Mesodermal cell (in vitro differentiated cells): ENCODE results near the gene PIGC.

Experiments
- H3K27ac ChIP-seq: 2 replicates; pipeline ENCODE4 v1.7.0; 2013; ENCODE audit warnings: mild to moderate bottlenecking, low read depth, low read length, moderate library complexity; ENCODE audit not compliant: severe bottlenecking
- H3K36me3 ChIP-seq: 2 replicates; pipeline ENCODE4 v1.7.1; 2013; ENCODE audit warnings: mild to moderate bottlenecking, low read length, moderate library complexity; ENCODE audit not compliant: control insufficient read depth, insufficient read depth
- H3K4me1 ChIP-seq: one replicate; pipeline ENCODE4 v1.7.1; 2013; ENCODE audit warnings: mild to moderate bottlenecking, low read length; ENCODE audit not compliant: insufficient read depth, control insufficient read depth, poor library complexity, severe bottlenecking
- H3K4me3 ChIP-seq: 2 replicates; pipeline ENCODE4 v1.7.0; 2013; ENCODE audit warnings: low read length, control low read depth, mild to moderate bottlenecking; ENCODE audit not compliant: insufficient read depth, poor library complexity, severe bottlenecking; ENCODE audit errors: extremely low read depth
- H3K9me3 ChIP-seq: 2 replicates; pipeline ENCODE4 v1.7.1; 2013; ENCODE audit warnings: mild to moderate bottlenecking, low read length, moderate library complexity; ENCODE audit not compliant: control insufficient read depth
- WGBS, 2 experiments: methylation state at CpG; one replicate each; pipeline ENCODE4 v1.1.5; 2013; ENCODE audit warnings: missing lambda C conversion rate in 2 of 2; ENCODE audit not compliant: insufficient coverage in 2 of 2; 5-methylcytosine and 5-hydroxymethylcytosine counted together

The PIGC gene

DNA sequence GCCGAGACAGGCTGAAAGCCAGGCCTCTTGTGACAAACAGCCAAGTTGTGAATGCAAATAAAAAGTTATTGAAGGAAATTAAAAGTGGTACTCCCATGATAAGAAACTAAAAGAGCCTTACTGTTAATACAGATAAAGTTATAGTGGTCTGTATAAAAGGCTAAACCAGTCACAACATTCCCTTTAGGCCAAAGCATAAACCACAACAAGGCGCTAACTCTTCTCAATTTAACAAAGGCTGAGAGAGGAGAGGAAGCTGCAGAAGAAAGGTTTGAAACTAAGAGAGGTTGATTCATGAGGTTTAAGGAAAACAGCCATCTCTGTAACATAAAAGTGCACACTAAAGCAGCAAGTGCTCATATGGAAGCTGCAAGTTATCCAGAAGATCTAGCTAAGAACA, 12.7 kb downstream of the PIGC start:
- Histone ChIP-seq H3K36me3 (no peaks in the 10 kb centered on the region), H3K27ac (no peak overlapping the region), H3K4me1 (peaks cover 2% of the 10 kb centered on the region), H3K9me3 (no peaks in the 10 kb centered on the region), H3K4me3 (no peak overlapping the region)
- 100% methylated on average over 1 of the region's 2 CpGs; no CpG with 5 or more reads in 1 of the 2 experiments for WGBS, 2 experiments

DNA sequence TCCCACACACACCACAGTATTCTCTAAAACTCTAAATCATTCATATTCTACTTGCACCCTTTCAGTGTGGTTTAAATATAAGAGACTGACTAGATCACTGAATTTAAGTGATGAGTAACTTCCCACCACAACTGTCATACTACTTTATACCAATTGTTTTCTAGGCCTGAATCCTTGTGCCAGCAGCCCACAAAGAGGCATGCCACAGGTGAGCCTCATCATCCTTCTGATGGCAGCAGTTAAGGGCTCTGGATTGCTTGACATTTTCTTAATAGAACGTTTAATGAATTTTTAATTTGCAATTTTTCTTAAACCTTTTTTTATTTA, 13.8 kb downstream of the PIGC start:
- H3K4me1 ChIP-seq, result peaks cover 2% of the 10 kb centered on the region
- no peaks in the 10 kb centered on the region for H3K36me3 ChIP-seq
- no peak overlapping the region for H3K4me3 ChIP-seq
- H3K27ac ChIP-seq, result no peak overlapping the region
- no CpG with 5 or more reads among the region's 1 CpG for WGBS, 2 experiments
- H3K9me3 ChIP-seq, result no peaks in the 10 kb centered on the region

DNA sequence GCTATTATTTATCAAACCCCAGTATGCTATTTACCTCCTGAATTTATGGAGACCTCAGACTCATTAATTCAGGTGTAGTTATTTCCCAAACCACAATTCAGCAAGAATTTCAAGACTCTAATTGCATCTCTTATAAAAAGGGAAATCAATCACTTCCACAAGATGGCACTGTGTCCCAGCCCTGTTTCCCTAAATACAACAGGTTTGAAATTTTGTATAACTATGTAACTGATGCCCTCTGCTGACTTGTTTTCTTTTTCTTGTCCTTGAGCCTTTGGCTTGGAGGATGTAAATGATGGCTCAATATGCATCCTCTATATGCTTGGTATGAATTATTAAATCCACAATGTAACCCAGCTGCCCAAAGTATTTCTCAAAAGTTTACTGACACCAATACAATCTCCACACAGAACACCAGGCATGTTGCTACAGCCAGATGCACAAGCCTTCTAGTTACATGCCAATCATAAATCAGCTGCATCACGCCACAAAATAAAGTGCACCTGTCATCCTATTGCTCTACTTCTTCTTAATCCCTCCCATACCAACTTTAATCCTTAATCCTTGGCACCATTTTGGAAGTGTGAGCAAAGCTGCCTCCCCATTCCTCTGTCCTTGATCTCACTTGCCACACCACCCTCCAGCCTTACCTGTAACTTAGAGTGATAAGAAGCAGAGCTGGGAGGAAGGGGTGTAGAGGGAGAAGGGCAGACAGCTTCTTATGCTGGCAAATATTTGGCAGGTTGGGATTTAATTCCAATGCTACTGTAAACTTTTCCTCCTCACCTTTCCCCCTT, 14.3 kb downstream of the PIGC start:
- H3K4me1 ChIP-seq, result peaks cover 2% of the 10 kb centered on the region
- H3K27ac ChIP-seq, result no peak overlapping the region
- WGBS, 2 experiments, result 100% methylated on average over 1 of the region's 1 CpG
- no peak overlapping the region for H3K4me3 ChIP-seq
- no peaks in the 10 kb centered on the region for H3K9me3 ChIP-seq
- H3K36me3 ChIP-seq, result no peaks in the 10 kb centered on the region

DNA sequence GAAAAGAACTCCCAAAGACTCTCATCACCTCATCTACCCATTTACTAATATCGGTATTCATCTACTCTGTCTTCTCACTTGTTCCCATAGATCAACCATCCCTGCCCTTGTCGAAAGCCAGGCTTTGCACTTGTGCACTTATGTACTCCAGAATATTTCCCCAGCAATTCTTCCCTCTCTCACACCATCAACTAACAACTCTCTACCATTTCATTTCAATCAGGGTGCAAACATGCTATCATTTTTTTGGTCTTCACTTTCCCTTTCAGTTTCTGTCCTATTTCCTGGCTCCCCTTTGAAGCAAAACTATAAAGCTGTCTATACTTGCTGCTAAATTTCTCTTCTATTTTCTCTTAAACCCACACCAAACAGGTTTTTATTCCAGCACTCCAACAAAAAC, 16.7 kb downstream of the PIGC start:
- Histone ChIP-seq H3K9me3 (no peaks in the 10 kb centered on the region), H3K4me3 (no peak overlapping the region), H3K4me1 (peaks cover 2% of the 10 kb centered on the region), H3K36me3 (no peaks in the 10 kb centered on the region), H3K27ac (no peak overlapping the region)
- 90 to 94% methylated on average over 2 of the region's 2 CpGs for WGBS, 2 experiments

DNA sequence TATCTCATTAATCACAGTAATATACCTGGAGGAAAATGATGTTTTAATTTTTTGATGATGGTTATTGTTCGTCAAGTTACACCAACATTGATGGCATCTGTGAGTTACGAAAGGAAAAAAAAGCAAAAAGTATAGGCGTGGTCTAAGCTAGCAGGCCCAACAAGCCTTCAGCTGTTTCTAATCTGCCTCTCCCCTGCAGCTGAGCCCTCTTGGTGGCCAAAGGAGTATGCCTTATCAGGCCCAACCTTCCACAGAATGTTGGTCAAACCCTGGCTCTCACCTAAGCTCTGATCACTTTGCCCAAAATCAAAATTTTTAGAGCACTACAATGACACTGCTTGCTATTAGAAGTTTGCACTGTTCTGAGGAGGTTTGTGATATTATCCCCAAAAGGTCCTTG, 18.5 kb downstream of the PIGC start:
- H3K27ac ChIP-seq, result no peak overlapping the region
- H3K36me3 ChIP-seq, result no peaks in the 10 kb centered on the region
- H3K4me1 ChIP-seq, result peaks cover 8% of the 10 kb centered on the region
- WGBS, 2 experiments, result 93 to 98% methylated on average over 2 to 3 of the region's 3 CpGs
- H3K9me3 ChIP-seq, result no peaks in the 10 kb centered on the region
- no peak overlapping the region for H3K4me3 ChIP-seq

DNA sequence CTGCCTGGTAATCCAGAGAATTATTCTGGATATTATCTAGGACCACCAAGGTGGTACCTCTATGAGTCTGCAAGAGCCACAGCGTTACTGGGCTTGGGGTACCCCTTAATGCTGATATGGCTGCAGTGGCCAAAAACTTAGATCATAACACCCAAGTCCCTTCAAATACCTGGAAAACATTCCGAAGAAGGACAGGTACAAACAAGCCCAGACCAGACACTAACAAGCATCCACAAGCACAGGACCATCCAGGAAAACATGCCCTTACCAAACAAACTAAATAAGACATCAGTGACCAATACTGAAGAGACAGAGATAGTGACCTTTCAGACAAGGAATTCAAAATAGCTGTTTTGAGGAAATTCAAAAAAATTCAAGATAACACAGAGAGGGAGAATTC, 20.5 kb downstream of the PIGC start:
- Histone ChIP-seq H3K36me3 (no peaks in the 10 kb centered on the region), H3K4me3 (no peak overlapping the region), H3K27ac (no peak overlapping the region), H3K4me1 (peaks cover 8% of the 10 kb centered on the region), H3K9me3 (no peaks in the 10 kb centered on the region)
- 90 to 100% methylated on average over 1 of the region's 2 CpGs for whole genome bisulfite sequencing, 2 experiments

DNA sequence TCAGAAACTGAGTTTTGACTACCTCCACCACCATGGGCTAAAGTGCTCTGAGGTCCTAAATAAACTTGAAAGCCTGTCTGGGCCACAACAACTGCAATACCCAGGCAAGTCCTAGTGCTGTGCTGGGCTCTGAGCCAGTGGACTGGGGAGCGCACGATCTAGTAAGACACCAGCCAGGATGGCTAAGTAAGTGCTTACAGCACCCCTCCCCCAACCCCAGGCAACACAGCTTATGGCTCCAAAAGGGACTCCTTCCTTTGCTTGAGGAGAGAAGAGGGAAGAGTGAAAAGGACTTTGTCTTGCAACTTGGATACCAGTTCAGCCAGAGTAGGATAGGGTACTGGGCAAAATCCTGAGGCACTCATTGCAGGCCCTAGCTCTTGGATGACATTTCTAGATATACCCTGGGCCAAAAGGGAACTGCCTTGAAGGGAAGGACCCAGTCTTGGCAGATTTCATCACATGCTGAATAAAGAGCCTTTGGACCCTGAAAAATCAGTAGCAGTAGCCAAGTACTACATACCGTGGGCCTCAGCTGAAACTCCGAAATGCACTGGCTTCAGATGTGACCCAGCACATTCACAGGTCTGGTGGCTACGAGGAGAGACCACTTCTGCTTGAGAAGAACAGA, 21.8 kb downstream of the PIGC start:
- Histone ChIP-seq H3K36me3 (no peaks in the 10 kb centered on the region), H3K4me3 (no peak overlapping the region), H3K27ac (no peak overlapping the region), H3K9me3 (no peaks in the 10 kb centered on the region), H3K4me1 (peaks cover 8% of the 10 kb centered on the region)
- WGBS, 2 experiments, result 94 to 100% methylated on average over 3 of the region's 5 CpGs

DNA sequence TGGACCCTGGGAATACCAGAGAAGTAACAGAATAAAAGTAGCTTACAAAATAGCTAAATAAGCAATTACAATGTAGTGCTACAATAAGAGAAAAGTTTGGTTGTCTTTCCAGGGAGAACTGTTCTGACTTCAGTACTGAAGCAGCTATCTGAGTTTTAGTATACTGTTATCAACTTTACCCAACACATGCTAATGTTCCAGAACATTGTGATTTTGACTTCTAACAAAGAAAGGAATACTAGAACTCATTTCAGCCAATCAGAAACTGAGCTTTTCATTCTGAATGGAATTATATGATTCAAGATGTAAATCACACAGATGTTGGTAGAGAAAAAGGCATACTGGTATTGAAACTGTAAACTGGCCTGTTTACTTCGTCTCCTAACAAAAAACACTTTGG, 23.5 kb downstream of the PIGC start, which contains the start of gene C1orf105:
Gene C1orf105 (plus strand): TSS at position 301 of the 400 bp plus-strand sequence. CDS start 201 bp downstream, outside the sequence.
- no peaks in the 10 kb centered on the region for H3K9me3 ChIP-seq
- H3K4me3 ChIP-seq, result no peak within 1 kb of the TSS
- 67 to 83% methylated on average over 1 of the region's 1 CpG for whole genome bisulfite sequencing, 2 experiments
- no peaks in the 10 kb centered on the region for H3K36me3 ChIP-seq
- H3K4me1 ChIP-seq, result peaks cover 5% of the 10 kb centered on the region
- H3K27ac ChIP-seq, result no peak within 1 kb of the TSS

DNA sequence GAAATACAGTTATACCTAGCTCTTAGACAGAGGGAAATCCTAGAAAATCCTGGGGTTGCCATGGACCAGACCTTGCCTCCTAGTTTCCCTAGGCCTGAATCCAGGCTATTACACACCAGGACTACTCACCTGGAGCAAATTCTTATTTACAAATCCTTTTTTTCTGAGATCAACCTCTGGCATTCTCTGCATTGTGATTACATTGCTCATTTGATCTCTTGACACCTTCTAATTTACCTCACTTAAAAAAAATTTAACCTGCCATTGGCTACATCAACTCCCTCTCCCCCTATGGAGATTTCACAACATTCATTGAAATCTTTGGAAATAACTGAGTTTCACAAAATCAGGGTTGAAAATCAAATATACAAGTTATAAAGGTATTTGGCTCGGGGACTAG, 26.3 kb downstream of the PIGC start:
- no peaks in the 10 kb centered on the region for H3K36me3 ChIP-seq
- no peak overlapping the region for H3K27ac ChIP-seq
- peaks cover 5% of the 10 kb centered on the region for H3K4me1 ChIP-seq
- WGBS, 2 experiments, result 100% methylated on average over 1 of the region's 1 CpG; no CpG with 5 or more reads in 1 of the 2 experiments
- H3K9me3 ChIP-seq, result no peaks in the 10 kb centered on the region
- no peak overlapping the region for H3K4me3 ChIP-seq

DNA sequence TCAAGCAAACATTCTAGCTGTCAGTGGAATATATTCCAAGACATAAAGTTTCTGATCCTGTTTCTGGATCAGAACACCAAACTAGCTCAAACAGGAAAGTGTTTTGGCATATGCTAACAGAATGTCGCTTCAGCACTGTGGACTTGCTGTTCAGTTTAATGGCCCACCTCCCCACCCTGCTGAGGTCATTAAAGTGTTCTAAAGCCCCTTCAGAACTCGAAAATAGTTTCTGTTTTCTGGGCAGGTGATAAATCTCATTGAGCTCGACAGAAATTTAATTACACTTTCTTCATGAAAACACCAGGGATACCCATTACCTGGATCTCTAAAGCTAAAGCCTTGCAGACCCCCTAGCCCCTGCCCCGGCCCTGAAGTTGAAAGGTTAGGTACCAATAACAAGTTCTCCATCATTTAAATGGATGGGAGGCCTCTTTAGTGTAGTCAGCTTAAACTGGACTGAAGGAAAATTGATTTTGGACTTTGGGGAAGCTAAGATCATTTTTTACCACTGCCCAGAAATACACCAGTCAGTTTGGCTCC, 27.3 kb downstream of the PIGC start:
- Histone ChIP-seq H3K36me3 (no peaks in the 10 kb centered on the region), H3K9me3 (no peaks in the 10 kb centered on the region), H3K4me1 (no peaks in the 10 kb centered on the region), H3K27ac (no peak overlapping the region), H3K4me3 (no peak overlapping the region)
- 84 to 100% methylated on average over 2 of the region's 4 CpGs for WGBS, 2 experiments

DNA sequence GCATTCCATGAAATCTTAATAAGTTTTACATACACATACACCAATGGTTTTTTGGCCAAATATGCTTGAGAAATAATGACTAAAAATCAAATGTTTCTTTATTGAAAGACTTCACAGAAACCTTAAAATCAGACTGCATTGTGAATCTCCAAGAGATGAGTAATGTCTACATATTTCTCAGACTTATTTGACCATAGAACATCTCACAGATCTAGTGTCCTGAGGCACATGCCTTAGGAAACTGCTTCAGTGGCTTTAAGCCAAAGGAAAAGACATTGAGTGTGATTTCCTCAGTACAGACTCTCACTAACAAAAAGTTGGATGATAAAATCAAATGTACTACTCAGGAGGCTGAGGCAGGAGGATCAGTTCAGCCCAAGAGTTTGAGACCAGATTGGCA, 29.5 kb downstream of the PIGC start:
- no peaks in the 10 kb centered on the region for H3K4me1 ChIP-seq
- no peak overlapping the region for H3K4me3 ChIP-seq
- no peaks in the 10 kb centered on the region for H3K36me3 ChIP-seq
- H3K9me3 ChIP-seq, result no peaks in the 10 kb centered on the region
- no peak overlapping the region for H3K27ac ChIP-seq
